C4-2B (cell line): ENCODE results near the gene CRACR2B.

Experiments used
- H3K27ac ChIP-seq: fragments of 450-650 bp; 2 replicates; pipeline ENCODE4 v1.5.1; 2017
- CTCF ChIP-seq: fragments of 450-650 bp; conservative IDR thresholded peaks from 2 replicates; pipeline ENCODE4 v1.5.1; 2017; ENCODE audit warnings: mild to moderate bottlenecking
- ZFX ChIP-seq: fragments of 450-650 bp; IDR thresholded peaks from 2 replicates; pipeline ENCODE4 v1.6.1; 2017

Gene CRACR2B

DNA sequence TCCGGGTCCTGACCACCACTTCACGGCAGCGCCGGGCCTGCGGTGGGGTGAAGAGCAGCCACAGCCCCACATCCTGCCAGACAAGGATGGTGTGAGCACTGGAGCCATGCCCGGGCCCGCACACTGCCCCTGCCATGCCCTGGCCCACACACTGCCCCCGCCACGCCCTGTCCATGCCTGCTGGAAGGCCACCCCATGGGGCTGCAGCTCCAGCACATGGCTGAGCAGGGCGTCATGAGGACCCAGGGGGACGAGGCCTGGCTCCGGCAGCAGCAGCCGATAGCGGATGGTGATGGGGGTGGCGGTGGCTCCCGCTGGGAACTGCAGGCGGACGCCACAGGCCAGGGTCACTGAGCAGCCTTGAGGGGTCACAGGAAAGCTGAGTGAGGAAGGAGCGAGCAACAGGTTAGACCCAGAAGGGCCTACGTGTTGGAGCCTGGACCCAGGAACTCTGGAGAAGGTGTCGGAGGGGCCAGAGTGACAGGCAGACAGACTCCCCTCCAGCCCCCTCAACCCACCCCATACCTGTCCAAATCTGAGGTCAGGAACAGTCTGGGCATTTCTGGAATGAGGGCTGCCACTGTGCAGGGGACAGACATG is 25.6 kb upstream of the CRACR2B start:
- TF ChIP-seq ZFX (no peak), CTCF (no peak)
- H3K27ac ChIP-seq: no peak overlapping the region

GRCh38 chr11:802693-803466 is 24.8 kb upstream of the CRACR2B start:
- TF ChIP-seq CTCF (no peak), ZFX (no peak)
- no peak overlapping the region for H3K27ac ChIP-seq

GRCh38 chr11:803467-803742 is 24.3 kb upstream of the CRACR2B start:
- no peak for TF ChIP-seq ZFX
- no peak for TF ChIP-seq CTCF
- H3K27ac ChIP-seq: no peak overlapping the region

GRCh38 chr11:803770-804598 is 23.7 kb upstream of the CRACR2B start:
- TF ChIP-seq CTCF (no peak), ZFX (no peak)
- H3K27ac ChIP-seq: peak overlapping the region; percentile 84

DNA sequence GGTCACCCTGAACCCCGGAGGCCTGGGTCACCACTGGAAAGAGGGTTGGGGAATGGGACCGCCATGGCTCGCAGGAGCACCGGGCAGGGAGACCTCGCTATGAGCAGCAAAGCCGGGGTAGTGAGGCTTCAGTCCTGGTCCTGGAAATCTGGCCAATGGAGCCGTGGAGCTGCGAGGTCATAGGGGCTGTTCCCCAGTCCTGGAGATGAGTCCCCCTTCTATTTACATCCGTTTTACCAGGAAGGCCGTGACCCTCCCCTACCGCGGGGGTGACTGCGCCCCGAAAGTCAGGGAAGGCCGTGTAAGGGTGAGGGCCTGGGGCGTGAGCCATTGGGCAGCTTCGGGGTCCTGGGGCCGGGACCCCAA is 23.1 kb upstream of the CRACR2B start:
- TF ChIP-seq ZFX (no peak), CTCF (no peak)
- H3K27ac ChIP-seq: peak overlapping the region; percentile 84

DNA sequence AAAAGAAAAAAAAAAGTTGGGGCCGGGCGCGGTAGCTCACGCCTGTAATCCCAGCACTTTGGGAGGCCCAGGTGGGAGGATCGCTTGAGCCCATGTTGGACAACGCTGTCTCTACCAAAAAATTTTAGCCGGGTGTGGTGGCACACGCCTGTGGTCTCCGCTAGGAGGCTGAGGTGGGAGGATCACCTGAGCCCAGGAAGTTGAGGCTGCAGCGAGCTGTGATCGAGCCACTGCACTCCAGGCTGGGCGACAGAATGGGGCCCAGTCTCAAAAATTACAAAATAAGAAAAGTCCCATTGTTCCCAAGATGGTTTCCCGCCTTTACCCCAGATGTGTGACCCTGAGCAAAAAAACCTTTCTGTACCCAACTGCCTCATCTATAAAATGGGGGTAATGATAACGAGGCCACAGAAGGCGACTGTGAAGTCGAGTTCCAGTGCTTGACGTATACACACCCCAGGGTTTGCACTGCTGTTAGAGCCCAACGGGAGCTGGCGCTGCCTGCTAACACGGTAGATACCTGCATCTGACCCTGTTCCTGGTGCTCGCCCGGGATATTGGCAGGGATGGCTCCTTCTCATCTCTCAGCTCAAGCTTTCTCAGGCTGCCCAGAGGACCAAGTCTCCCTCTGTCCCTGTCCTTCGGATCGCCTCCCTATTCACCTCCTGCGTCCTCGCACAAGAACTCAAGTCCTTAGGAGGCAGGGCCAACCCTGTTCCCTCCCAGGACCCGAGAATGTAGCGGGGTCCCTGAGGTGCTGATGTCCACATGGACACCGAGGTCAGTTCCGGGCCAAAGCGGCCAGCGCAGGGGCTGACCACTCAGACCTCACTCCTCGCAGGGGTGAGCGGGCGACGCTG is 19.1 kb upstream of the CRACR2B start:
- H3K27ac ChIP-seq: peak overlapping the region; percentile 96
- TF ChIP-seq ZFX (no peak), CTCF (no peak; the same call in 1 of the 2 replicates)
